H1 (cell line): ENCODE results near the gene SEMA3D. TPM values are rescaled to one million over a fixed set of nuclear protein-coding genes. Genes with fewer than 3 reads are reported as not detected.

ENCODE experiments used
- CTCF ChIA-PET: fragments of 300-600 bp; sonication (Branson Sonifier 250); formaldehyde crosslinking; loops from one replicate; lab custom pipeline; 2021; ENCODE audit not compliant: partially characterized antibody; lab: Charles Lee
- POLR2A ChIA-PET: fragments of 300-600 bp; sonication (Branson Sonifier 250); formaldehyde crosslinking; loops from one replicate; lab custom pipeline; 2021; ENCODE audit warnings: inconsistent platforms; ENCODE audit not compliant: partially characterized antibody; lab: Charles Lee
- DNase-seq, 2 experiments: peaks; one replicate each; pipeline versions ENCODE4 v3.0.0 to v3.0.0-alpha.2; 2010 to 2022; ENCODE audit warnings: low spot score in 2 of 2, low read depth in 1 of 2, mixed read lengths in 1 of 2
- FAIRE-seq: peaks from 2 replicates; lab custom pipeline; 2011; peaks lifted over from hg19 to GRCh38; lab: Jason Lieb, UNC
- H2AFZ ChIP-seq: 2 replicates; pipeline ENCODE4 v1.8.1; 2012; ENCODE audit warnings: low read length, inconsistent platforms
- H2AK5ac ChIP-seq: 2 replicates; pipeline ENCODE4 v1.6.1; 2013; ENCODE audit warnings: low read depth, low read length
- H2BK120ac ChIP-seq: replicated peaks from 2 replicates; pipeline ENCODE3; 2013; ENCODE audit warnings: low read depth, low read length, inconsistent platforms
- H2BK12ac ChIP-seq: 2 replicates; pipeline ENCODE4 v1.6.1; 2013; ENCODE audit warnings: low read depth, low read length
- H2BK15ac ChIP-seq: 2 replicates; pipeline ENCODE4 v1.6.1; 2013; ENCODE audit warnings: low read length
- H2BK20ac ChIP-seq: 2 replicates; pipeline ENCODE4 v1.6.1; 2013; ENCODE audit warnings: low read length
- H2BK5ac ChIP-seq: 2 replicates; pipeline ENCODE4 v1.6.1; 2013; ENCODE audit warnings: low read depth, low read length
- H3K14ac ChIP-seq: 2 replicates; pipeline ENCODE4 v1.6.1; 2013; ENCODE audit warnings: inconsistent platforms; ENCODE audit not compliant: insufficient read length
- H3K18ac ChIP-seq: 2 replicates; pipeline ENCODE4 v1.6.1; 2013; ENCODE audit warnings: low read length; ENCODE audit errors: extremely low read depth
- H3K23ac ChIP-seq: 2 replicates; pipeline ENCODE4 v1.6.1; 2013; ENCODE audit warnings: inconsistent platforms; ENCODE audit not compliant: insufficient read length
- H3K23me2 ChIP-seq: 2 replicates; pipeline ENCODE4 v1.6.1; 2013; ENCODE audit warnings: low read depth, low read length
- H3K27ac ChIP-seq: 2 replicates; pipeline ENCODE4 v1.6.1; 2011; ENCODE audit warnings: low read depth, low read length, inconsistent platforms
- H3K27me3 ChIP-seq, 4 experiments: replicated peaks in 1 of 4; 1 replicate in 1 of 4; 2 replicates in 3 of 4; pipeline versions ENCODE4 v1.6.1 to v1.8.1; 2011 to 2013; ENCODE audit warnings: low read length in 3 of 4, mild to moderate bottlenecking in 3 of 4, inconsistent platforms in 2 of 4, mixed read lengths in 2 of 4, moderate library complexity in 1 of 4; ENCODE audit not compliant: control insufficient read depth in 3 of 4, insufficient read depth in 3 of 4; ENCODE audit errors: extremely low read depth in 1 of 4
- H3K36me3 ChIP-seq, 4 experiments: 2 replicates each; pipeline versions ENCODE4 v1.6.1 to v1.8.1; 2011 to 2013; ENCODE audit warnings: mild to moderate bottlenecking in 4 of 4, low read length in 3 of 4, moderate library complexity in 2 of 4, control low read depth in 1 of 4, inconsistent platforms in 1 of 4; ENCODE audit not compliant: insufficient read depth in 4 of 4, control insufficient read depth in 2 of 4
- H3K4ac ChIP-seq: replicated peaks from 2 replicates; pipeline ENCODE3; 2013; ENCODE audit warnings: low read length, low read depth, mixed read lengths, inconsistent platforms; ENCODE audit not compliant: insufficient read length
- H3K4me1 ChIP-seq, 4 experiments: replicated peaks in 1 of 4; 1 replicate in 1 of 4; 2 replicates in 3 of 4; pipeline versions ENCODE4 v1.6.1 to v1.8.1; 2011 to 2013; ENCODE audit warnings: low read length in 3 of 4, inconsistent platforms in 2 of 4, mixed read lengths in 1 of 4; ENCODE audit not compliant: insufficient read depth in 4 of 4, control insufficient read depth in 3 of 4
- H3K4me2 ChIP-seq, 2 experiments: 2 replicates each; pipeline versions ENCODE4 v1.6.1 to v1.8.1; 2011 to 2013; ENCODE audit warnings: low read depth in 2 of 2, low read length in 2 of 2, control low read depth in 1 of 2, inconsistent platforms in 1 of 2, mild to moderate bottlenecking in 1 of 2; ENCODE audit not compliant: insufficient read depth in 1 of 2
- H3K4me3 ChIP-seq, 4 experiments: fragments of 200-600, 300-600 bp in 1 of 4; sonication (generic), shearing (Covaris generic), sonication (Bioruptor Twin) in 1 of 4; 2 replicates each; pipeline versions ENCODE4 v1.5.1 to v1.8.1; 2011 to 2016; ENCODE audit warnings: low read length in 4 of 4, low read depth in 3 of 4, control low read depth in 2 of 4, inconsistent platforms in 2 of 4, mild to moderate bottlenecking in 2 of 4, mixed read lengths in 1 of 4, moderate library complexity in 1 of 4; ENCODE audit not compliant: insufficient read depth in 2 of 4; ENCODE audit errors: extremely low read depth in 1 of 4
- H3K56ac ChIP-seq: replicated peaks from 2 replicates; pipeline ENCODE3; 2013; ENCODE audit warnings: low read depth, mild to moderate bottlenecking, mixed read lengths, low read length, inconsistent platforms; ENCODE audit not compliant: insufficient read length
- H3K79me1 ChIP-seq: 2 replicates; pipeline ENCODE4 v1.6.1; 2013; ENCODE audit warnings: low read depth, low read length, control low read depth
- H3K79me2 ChIP-seq, 2 experiments: 2 replicates each; pipeline versions ENCODE4 v1.6.1 to v1.8.1; 2012 to 2013; ENCODE audit warnings: low read length in 2 of 2, mild to moderate bottlenecking in 2 of 2, inconsistent platforms in 1 of 2; ENCODE audit not compliant: insufficient read depth in 2 of 2, control insufficient read depth in 1 of 2
- H3K9ac ChIP-seq, 4 experiments: replicated peaks in 1 of 4; 1 replicate in 1 of 4; 2 replicates in 3 of 4; pipeline versions ENCODE4 v1.6.1 to v1.8.1; 2011 to 2013; ENCODE audit warnings: low read depth in 3 of 4, low read length in 3 of 4, control low read depth in 2 of 4, mild to moderate bottlenecking in 2 of 4, moderate library complexity in 2 of 4, inconsistent platforms in 1 of 4; ENCODE audit errors: extremely low read depth in 1 of 4
- H3K9me3 ChIP-seq, 2 experiments: 2 replicates each; pipeline versions ENCODE4 v1.6.1 to v1.8.1; 2012 to 2013; ENCODE audit warnings: mild to moderate bottlenecking in 2 of 2, moderate library complexity in 2 of 2, control low read depth in 1 of 2, inconsistent platforms in 1 of 2, low read depth in 1 of 2, low read length in 1 of 2, mixed read lengths in 1 of 2; ENCODE audit not compliant: insufficient read depth in 2 of 2
- H4K20me1 ChIP-seq, 2 experiments: replicated peaks in 1 of 2; 2 replicates each; pipeline versions ENCODE3 to v1.8.1; 2011 to 2013; ENCODE audit warnings: inconsistent platforms in 2 of 2, low read length in 2 of 2, mild to moderate bottlenecking in 1 of 2; ENCODE audit not compliant: insufficient read depth in 2 of 2, control insufficient read depth in 1 of 2
- H4K5ac ChIP-seq: 2 replicates; pipeline ENCODE4 v1.6.1; 2013; ENCODE audit warnings: low read length, low read depth, mixed read lengths, inconsistent platforms; ENCODE audit not compliant: insufficient read length
- H4K8ac ChIP-seq: 2 replicates; pipeline ENCODE4 v1.8.0; 2013; ENCODE audit warnings: mild to moderate bottlenecking, moderate library complexity, low read length, inconsistent platforms; ENCODE audit not compliant: insufficient read depth; ENCODE audit errors: extremely low read depth
- H4K91ac ChIP-seq: replicated peaks from 2 replicates; pipeline ENCODE3; 2013; ENCODE audit warnings: low read length, mixed read lengths, inconsistent platforms; ENCODE audit not compliant: insufficient read length
- EP300 ChIP-seq, 2 experiments: IDR thresholded peaks; 1 replicate in 1 of 2; 2 replicates in 1 of 2; pipeline ENCODE4 v1.6.1; 2011 to 2012; ENCODE audit warnings: low read depth in 2 of 2, low read length in 2 of 2, mild to moderate bottlenecking in 2 of 2, borderline replicate concordance in 1 of 2, inconsistent platforms in 1 of 2, moderate library complexity in 1 of 2
- SP4 ChIP-seq: IDR thresholded peaks from 2 replicates; pipeline ENCODE4 v1.6.1; 2012; ENCODE audit warnings: low read length, inconsistent platforms
- WGBS, 2 experiments: shearing (Covaris generic) in 1 of 2; methylation state at CpG; one replicate each; pipeline versions ENCODE4 v1.1.6 to v1.1.7; 2013 to 2015; ENCODE audit warnings: low lambda C conversion rate in 2 of 2, mixed read lengths in 2 of 2, inconsistent platforms in 1 of 2, low coverage in 1 of 2, missing lambda C conversion rate in 1 of 2; ENCODE audit not compliant: insufficient replicate concordance in 2 of 2, insufficient coverage in 1 of 2, insufficient read length in 1 of 2; ENCODE audit errors: extremely low coverage in 1 of 2, missing lambda C conversion rate in 1 of 2; 5-methylcytosine and 5-hydroxymethylcytosine counted together
- polyA plus RNA-seq, 7 experiments: library from polyadenylated mRNA; depleted of rRNA in 3 of 7; stranded (reverse) in 5 of 7; unstranded in 2 of 7; fragments of >200 nt in 5 of 7; fragments of 200-250 nt in 2 of 7; gene quantifications; 1 replicate in 5 of 7; 2 replicates in 1 of 7; 4 replicates in 1 of 7; pipeline versions ENCODE4 v1.2.1 to v1.2.3, GENCODE V29; 2011 to 2013; ENCODE audit warnings: missing spikeins in 2 of 7, mixed read lengths in 2 of 7
- total RNA-seq: library from RNA; stranded (reverse); fragmentation: NEBNext Ultra II Directional; extraction: Animal tissue kit (Norgen Biotek cat#: 25700); gene quantifications from 2 replicates; pipeline ENCODE4 v1.2.1, GENCODE V29; 2021

Gene SEMA3D
- total and polyA plus RNA-seq, 2 of the 8 experiments (the other 6 are each of a cell fraction or from before 2014, with no cell fraction given): 1.6 to 3.5 TPM

GRCh38 chr7:85167636-85168035 lies 19.2 kb downstream of the SEMA3D start:
- WGBS, 2 experiments: 96% methylated on average over 1 of the region's 1 CpG; no CpG with 5 or more reads in 1 of the 2 experiments

More at GRCh38 chr7:85167636-85168035, 19.2 kb downstream of the SEMA3D start:
- Histone ChIP-seq H4K5ac (no peak overlapping the region), H3K4ac (no peak overlapping the region), H3K79me2 (no peaks in the 10 kb centered on the region), H4K20me1 (no peaks in the 10 kb centered on the region), H4K8ac (no peak overlapping the region), H3K4me2 (no peak overlapping the region), H2BK15ac (no peak overlapping the region), H3K23me2 (no peaks in the 10 kb centered on the region), H3K27ac (no peak overlapping the region), H3K9me3 (no peaks in the 10 kb centered on the region), H2BK12ac (no peak overlapping the region), H3K4me3 (no peak overlapping the region), H3K56ac (no peak overlapping the region), H3K79me1 (no peaks in the 10 kb centered on the region), H3K27me3 (no peaks in the 10 kb centered on the region), H2BK20ac (no peak overlapping the region), H2BK5ac (no peak overlapping the region), H2AFZ (no peak overlapping the region), H2AK5ac (no peak overlapping the region), H3K18ac (no peak overlapping the region), H2BK120ac (no peak overlapping the region), H3K14ac (no peak overlapping the region), H4K91ac (no peak overlapping the region), H3K36me3 (no peaks in the 10 kb centered on the region), H3K9ac (no peak overlapping the region), H3K23ac (no peak overlapping the region), H3K4me1 (no peaks in the 10 kb centered on the region)
- ChIA-PET CTCF (interaction anchor here (0.6 kb wide), 1 partner anchor 120 kb away, joined by 3 read pairs; no protein-coding TSS in a partner anchor), POLR2A (no interaction called here)
- DNase-seq: no peak
- TF ChIP-seq SP4: no peak
- TF ChIP-seq EP300 (IDR thresholded peaks at IDR 0.05; ENCODE audit: borderline replicate concordance in 1 of 2, low read depth in 2 of 2, low read length in 2 of 2): no peak
- no peak for FAIRE-seq
